HFFc6 (cell line): Measurements from ENCODE around the gene NUP210. TPM values are rescaled to one million over a fixed set of nuclear protein-coding genes. Genes with fewer than 3 reads are reported as not detected.

ENCODE experiments used
- DNase-seq: peaks from one replicate; pipeline ENCODE4 v3.0.0-alpha.2; 2018
- H3K27ac Mint-ChIP-seq: 2 replicates; pipeline ENCODE4 v1.8.0; 2020; ENCODE audit warnings: mild to moderate bottlenecking, mixed read lengths
- H3K27me3 Mint-ChIP-seq: 2 replicates; pipeline ENCODE4 v1.8.0; 2021; ENCODE audit warnings: mild to moderate bottlenecking, moderate library complexity, mixed read lengths; ENCODE audit not compliant: insufficient read depth
- H3K36me3 Mint-ChIP-seq: 2 replicates; pipeline ENCODE4 v1.8.0; 2021; ENCODE audit warnings: low read depth, mixed read lengths
- H3K4me1 Mint-ChIP-seq: 2 replicates; pipeline ENCODE4 v1.8.0; 2020; ENCODE audit warnings: low read depth, mixed read lengths
- H3K4me3 Mint-ChIP-seq: 2 replicates; pipeline ENCODE4 v1.8.0; 2020; ENCODE audit warnings: mild to moderate bottlenecking, moderate library complexity, mixed read lengths
- H3K9me3 Mint-ChIP-seq: 2 replicates; pipeline ENCODE4 v1.8.0; 2020; ENCODE audit warnings: mild to moderate bottlenecking, mixed read lengths
- CTCF ChIP-seq: fragments of 200-600 bp; sonication (generic); IDR thresholded peaks from 2 replicates; pipeline ENCODE4 v1.5.0; 2021; ENCODE audit warnings: antibody characterized with exemption, mild to moderate bottlenecking
- total RNA-seq, 6 experiments: library from RNA; stranded (reverse); fragmentation: NEBNext Ultra II Directional; extraction: Animal tissue kit (Norgen Biotek cat#: 25700); gene quantifications; 2 replicates in 1 of 6; 3 replicates in 5 of 6; pipeline ENCODE4 v1.2.3, GENCODE V29; 2021

The NUP210 gene
- total RNA-seq, 6 experiments from 2014 or later = 0.33 to 3.4 (median 3.1) TPM

GRCh38 chr3:13324835-13325501, 95.2 kb downstream of the NUP210 start:
- Mint-ChIP-seq H3K9me3 (no peaks in the 10 kb centered on the region), H3K4me3 (no peak overlapping the region), H3K27me3 (peaks cover 44% of the 10 kb centered on the region), H3K4me1 (no peaks in the 10 kb centered on the region), H3K27ac (no peak overlapping the region), H3K36me3 (no peaks in the 10 kb centered on the region)
- DNase-seq = no peak
- no peak for TF ChIP-seq CTCF

- peaks cover 44% of the 10 kb centered on the region for H3K27me3 Mint-ChIP-seq
- DNase-seq = no peak
- no peaks in the 10 kb centered on the region for H3K36me3 Mint-ChIP-seq
- no peak overlapping the region for H3K27ac Mint-ChIP-seq
- H3K4me1 Mint-ChIP-seq = no peaks in the 10 kb centered on the region
- TF ChIP-seq CTCF = no peak
- no peak overlapping the region for H3K4me3 Mint-ChIP-seq
- no peaks in the 10 kb centered on the region for H3K9me3 Mint-ChIP-seq
Observed at GRCh38 chr3:13323822-13324221, 96.3 kb downstream of the NUP210 start.

- no peak for DNase-seq
- H3K9me3 Mint-ChIP-seq = no peaks in the 10 kb centered on the region
- no peaks in the 10 kb centered on the region for H3K4me1 Mint-ChIP-seq
- H3K36me3 Mint-ChIP-seq = no peaks in the 10 kb centered on the region
- H3K27ac Mint-ChIP-seq = no peak overlapping the region
- no peak overlapping the region for H3K4me3 Mint-ChIP-seq
- H3K27me3 Mint-ChIP-seq = peaks cover 42% of the 10 kb centered on the region
- no peak for TF ChIP-seq CTCF
Observed at GRCh38 chr3:13322324-13322723, 97.8 kb downstream of the NUP210 start.

- no peak for DNase-seq
- no peak overlapping the region for H3K4me3 Mint-ChIP-seq
- H3K4me1 Mint-ChIP-seq = no peaks in the 10 kb centered on the region
- no peak for TF ChIP-seq CTCF
- no peak overlapping the region for H3K27ac Mint-ChIP-seq
- no peaks in the 10 kb centered on the region for H3K9me3 Mint-ChIP-seq
- H3K27me3 Mint-ChIP-seq = peaks cover 28% of the 10 kb centered on the region
- H3K36me3 Mint-ChIP-seq = no peaks in the 10 kb centered on the region
Observed at GRCh38 chr3:13319564-13320220, 100.4 kb downstream of the NUP210 start.

GRCh38 chr3:13318626-13319470, 101.3 kb downstream of the NUP210 start:
- Mint-ChIP-seq H3K4me3 (no peak overlapping the region), H3K27ac (no peak overlapping the region), H3K4me1 (no peaks in the 10 kb centered on the region), H3K27me3 (peaks cover 24% of the 10 kb centered on the region), H3K9me3 (no peaks in the 10 kb centered on the region), H3K36me3 (no peaks in the 10 kb centered on the region)
- no peak for DNase-seq
- no peak for TF ChIP-seq CTCF
